Loucy (cell line): ENCODE results near the gene SNX3.

Experiments
- EZH2phosphoT487 ChIP-seq: fragments of 200-600 bp; IDR thresholded peaks from 2 replicates; pipeline ENCODE4 v1.6.1; 2018; ENCODE audit warnings: antibody characterized with exemption, mild to moderate bottlenecking, moderate library complexity, borderline replicate concordance
- TF ChIP-seq, protein P1 (sequence below): fragments of 200-600 bp; sonication (generic); conservative IDR thresholded peaks from 2 replicates; pipeline ENCODE4 v1.5.1; 2014; ENCODE audit warnings: mild to moderate bottlenecking, antibody characterized with exemption, low read length

DNA sequence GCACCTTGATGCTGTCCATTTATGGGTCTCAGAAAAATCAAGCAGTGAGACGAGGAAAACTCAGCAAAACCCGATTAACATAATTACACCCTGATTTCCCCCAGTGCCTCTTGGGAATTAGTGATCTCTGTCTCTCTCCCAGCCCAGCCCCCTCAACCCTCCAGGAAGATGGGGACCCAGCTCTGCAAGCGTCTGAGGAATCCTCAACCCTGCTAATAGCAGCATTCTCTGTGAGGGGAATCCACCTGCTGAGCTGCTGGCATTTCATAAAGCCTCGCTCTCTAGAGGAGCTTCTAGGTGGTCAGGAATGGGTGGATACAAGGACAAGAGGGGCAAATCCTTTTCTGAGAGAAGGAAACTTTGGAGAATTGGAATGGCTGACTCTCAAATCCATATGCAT is 81.1 kb downstream of the SNX3 start:
- TF ChIP-seq, protein P1, sequence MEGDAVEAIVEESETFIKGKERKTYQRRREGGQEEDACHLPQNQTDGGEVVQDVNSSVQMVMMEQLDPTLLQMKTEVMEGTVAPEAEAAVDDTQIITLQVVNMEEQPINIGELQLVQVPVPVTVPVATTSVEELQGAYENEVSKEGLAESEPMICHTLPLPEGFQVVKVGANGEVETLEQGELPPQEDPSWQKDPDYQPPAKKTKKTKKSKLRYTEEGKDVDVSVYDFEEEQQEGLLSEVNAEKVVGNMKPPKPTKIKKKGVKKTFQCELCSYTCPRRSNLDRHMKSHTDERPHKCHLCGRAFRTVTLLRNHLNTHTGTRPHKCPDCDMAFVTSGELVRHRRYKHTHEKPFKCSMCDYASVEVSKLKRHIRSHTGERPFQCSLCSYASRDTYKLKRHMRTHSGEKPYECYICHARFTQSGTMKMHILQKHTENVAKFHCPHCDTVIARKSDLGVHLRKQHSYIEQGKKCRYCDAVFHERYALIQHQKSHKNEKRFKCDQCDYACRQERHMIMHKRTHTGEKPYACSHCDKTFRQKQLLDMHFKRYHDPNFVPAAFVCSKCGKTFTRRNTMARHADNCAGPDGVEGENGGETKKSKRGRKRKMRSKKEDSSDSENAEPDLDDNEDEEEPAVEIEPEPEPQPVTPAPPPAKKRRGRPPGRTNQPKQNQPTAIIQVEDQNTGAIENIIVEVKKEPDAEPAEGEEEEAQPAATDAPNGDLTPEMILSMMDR: no peak
- no peak for TF ChIP-seq EZH2phosphoT487
